Nephron (organoid): ENCODE data around the gene WDHD1.

Experiments used
- H3K27ac Mint-ChIP-seq, 3 experiments: 2 replicates each; pipeline ENCODE4 v1.8.0; 2020; ENCODE audit warnings: mixed read lengths in 3 of 3, mild to moderate bottlenecking in 2 of 3, moderate library complexity in 1 of 3
- H3K27me3 Mint-ChIP-seq: 2 replicates; pipeline ENCODE4 v1.8.0; 2021; ENCODE audit warnings: low read depth, mild to moderate bottlenecking, moderate library complexity, mixed read lengths
- H3K36me3 Mint-ChIP-seq: 2 replicates; pipeline ENCODE4 v1.8.0; 2020; ENCODE audit warnings: low read depth, mixed read lengths
- H3K4me1 Mint-ChIP-seq: 2 replicates; pipeline ENCODE4 v1.8.0; 2020; ENCODE audit warnings: mixed read lengths
- H3K4me3 Mint-ChIP-seq, 3 experiments: 2 replicates each; pipeline ENCODE4 v1.8.0; 2020; ENCODE audit warnings: mild to moderate bottlenecking in 3 of 3, mixed read lengths in 3 of 3, moderate library complexity in 2 of 3
- H3K9me3 Mint-ChIP-seq: 2 replicates; pipeline ENCODE4 v1.8.0; 2020; ENCODE audit warnings: mixed read lengths
- TF ChIP-seq, protein P1 (sequence below), 3 experiments: fragments of 200-600 bp; sonication (generic); IDR thresholded peaks; one replicate each; pipeline ENCODE4 v1.5.0; 2021; ENCODE audit warnings: antibody characterized with exemption in 3 of 3; ENCODE audit not compliant: unreplicated experiment in 3 of 3

Gene WDHD1

DNA sequence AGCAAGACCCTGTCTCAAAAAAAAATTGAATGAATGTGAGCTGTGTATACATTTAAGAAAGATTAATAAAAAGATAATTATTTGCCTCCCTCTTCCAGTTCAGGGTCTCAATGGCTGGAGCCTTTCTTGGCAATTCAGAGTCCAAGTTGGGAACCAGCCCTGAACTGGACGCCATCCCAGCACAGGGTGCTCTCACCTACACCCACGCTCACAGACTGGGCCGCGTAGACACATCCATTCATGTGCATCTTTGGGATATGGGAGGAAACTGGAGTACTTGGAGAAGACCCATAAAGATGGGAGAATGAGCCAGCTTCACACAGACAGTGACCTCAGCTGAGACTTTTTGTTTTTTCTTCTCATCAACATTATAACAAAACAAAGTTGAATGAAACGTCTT, 31.0 kb upstream of the WDHD1 start:
- Mint-ChIP-seq H3K4me1 (peaks cover 29% of the 10 kb centered on the region), H3K9me3 (no peaks in the 10 kb centered on the region), H3K36me3 (peaks cover 83% of the 10 kb centered on the region), H3K4me3 (no peak overlapping the region), H3K27me3 (no peaks in the 10 kb centered on the region), H3K27ac (no peak overlapping the region)
- TF ChIP-seq, protein P1, sequence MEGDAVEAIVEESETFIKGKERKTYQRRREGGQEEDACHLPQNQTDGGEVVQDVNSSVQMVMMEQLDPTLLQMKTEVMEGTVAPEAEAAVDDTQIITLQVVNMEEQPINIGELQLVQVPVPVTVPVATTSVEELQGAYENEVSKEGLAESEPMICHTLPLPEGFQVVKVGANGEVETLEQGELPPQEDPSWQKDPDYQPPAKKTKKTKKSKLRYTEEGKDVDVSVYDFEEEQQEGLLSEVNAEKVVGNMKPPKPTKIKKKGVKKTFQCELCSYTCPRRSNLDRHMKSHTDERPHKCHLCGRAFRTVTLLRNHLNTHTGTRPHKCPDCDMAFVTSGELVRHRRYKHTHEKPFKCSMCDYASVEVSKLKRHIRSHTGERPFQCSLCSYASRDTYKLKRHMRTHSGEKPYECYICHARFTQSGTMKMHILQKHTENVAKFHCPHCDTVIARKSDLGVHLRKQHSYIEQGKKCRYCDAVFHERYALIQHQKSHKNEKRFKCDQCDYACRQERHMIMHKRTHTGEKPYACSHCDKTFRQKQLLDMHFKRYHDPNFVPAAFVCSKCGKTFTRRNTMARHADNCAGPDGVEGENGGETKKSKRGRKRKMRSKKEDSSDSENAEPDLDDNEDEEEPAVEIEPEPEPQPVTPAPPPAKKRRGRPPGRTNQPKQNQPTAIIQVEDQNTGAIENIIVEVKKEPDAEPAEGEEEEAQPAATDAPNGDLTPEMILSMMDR (IDR thresholded peaks at IDR 0.05; ENCODE audit: unreplicated experiment in 3 of 3) = no peak

DNA sequence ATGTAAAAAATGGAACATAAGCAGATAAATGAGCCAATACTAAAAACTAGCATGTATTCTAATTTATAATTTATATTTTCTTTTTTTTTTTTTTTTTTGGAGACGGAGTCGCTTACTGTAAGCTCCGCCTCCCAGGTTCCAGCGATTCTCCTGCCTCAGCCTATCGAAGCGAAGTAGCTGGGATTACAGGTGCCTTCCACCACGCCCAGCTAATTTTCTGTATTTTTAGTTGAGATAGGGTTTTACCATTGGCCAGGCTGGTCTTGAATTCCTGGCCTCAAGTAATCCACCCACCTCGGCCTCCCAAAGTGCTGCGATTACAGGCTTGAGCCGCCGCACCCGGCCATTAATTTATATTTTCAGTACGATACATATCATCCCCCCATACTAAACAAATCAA, 27.2 kb upstream of the WDHD1 start:
- Mint-ChIP-seq H3K36me3 (peaks cover 55% of the 10 kb centered on the region), H3K27me3 (no peaks in the 10 kb centered on the region), H3K4me3 (peak overlapping the region; percentile 55 to 86 (median 72)), H3K4me1 (peaks cover 29% of the 10 kb centered on the region), H3K27ac (peak overlapping the region; percentile 21 to 77 (median 38)), H3K9me3 (no peaks in the 10 kb centered on the region)
- TF ChIP-seq, protein P1 (IDR thresholded peaks at IDR 0.05; ENCODE audit: unreplicated experiment in 3 of 3) = no peak

DNA sequence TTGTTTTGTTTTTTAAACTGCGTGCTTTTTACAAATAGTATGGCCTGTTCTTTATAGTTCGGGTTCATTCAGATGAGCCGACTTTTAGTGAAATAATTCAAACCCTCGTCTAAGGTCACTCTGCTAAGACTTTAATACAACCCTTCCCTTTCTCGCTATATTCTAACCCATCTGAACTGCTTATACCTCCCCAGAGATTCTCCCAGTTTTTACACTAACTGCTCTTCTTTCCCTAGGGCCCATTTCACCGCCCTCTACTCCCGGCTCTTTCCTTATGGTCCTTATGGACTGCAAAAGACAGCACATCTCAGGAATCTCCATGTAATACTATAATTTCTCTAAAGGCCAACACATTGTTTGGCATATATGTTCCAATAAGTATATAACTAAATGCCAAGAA, 26.6 kb upstream of the WDHD1 start:
- Mint-ChIP-seq H3K4me3 (peak overlapping the region; percentile 86 to 93 (median 93)), H3K27me3 (no peaks in the 10 kb centered on the region), H3K36me3 (peaks cover 55% of the 10 kb centered on the region), H3K27ac (peak overlapping the region; percentile 99 to 100 (median 100)), H3K9me3 (no peaks in the 10 kb centered on the region), H3K4me1 (peaks cover 29% of the 10 kb centered on the region)
- TF ChIP-seq, protein P1 (IDR thresholded peaks at IDR 0.05; ENCODE audit: unreplicated experiment in 3 of 3) = no peak

DNA sequence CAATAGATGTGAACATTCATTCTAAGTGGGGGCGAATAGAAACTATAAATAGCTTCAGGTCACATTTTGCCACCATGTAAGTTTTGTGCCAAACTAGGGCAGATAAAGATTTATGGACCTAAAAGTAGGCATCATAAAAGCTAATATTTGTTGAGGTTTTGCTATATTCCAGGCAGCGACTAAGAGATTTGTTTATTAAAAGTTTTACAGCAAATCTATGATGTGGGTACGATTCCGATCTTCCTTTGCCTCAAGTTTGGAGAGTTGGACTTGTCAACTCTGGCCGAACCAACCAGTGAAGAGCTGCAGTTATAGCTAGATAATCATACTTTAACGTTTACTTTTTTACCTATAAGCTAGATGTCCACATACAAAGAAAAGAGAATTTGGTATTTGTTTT, 26.1 kb upstream of the WDHD1 start:
- Mint-ChIP-seq H3K27me3 (no peaks in the 10 kb centered on the region), H3K9me3 (no peaks in the 10 kb centered on the region), H3K4me1 (peaks cover 29% of the 10 kb centered on the region), H3K4me3 (peak overlapping the region; percentile 86 to 93 (median 93)), H3K36me3 (peaks cover 50% of the 10 kb centered on the region), H3K27ac (peak overlapping the region; percentile 99 to 100 (median 100))
- TF ChIP-seq, protein P1 (IDR thresholded peaks at IDR 0.05; ENCODE audit: unreplicated experiment in 3 of 3) = no peak

DNA sequence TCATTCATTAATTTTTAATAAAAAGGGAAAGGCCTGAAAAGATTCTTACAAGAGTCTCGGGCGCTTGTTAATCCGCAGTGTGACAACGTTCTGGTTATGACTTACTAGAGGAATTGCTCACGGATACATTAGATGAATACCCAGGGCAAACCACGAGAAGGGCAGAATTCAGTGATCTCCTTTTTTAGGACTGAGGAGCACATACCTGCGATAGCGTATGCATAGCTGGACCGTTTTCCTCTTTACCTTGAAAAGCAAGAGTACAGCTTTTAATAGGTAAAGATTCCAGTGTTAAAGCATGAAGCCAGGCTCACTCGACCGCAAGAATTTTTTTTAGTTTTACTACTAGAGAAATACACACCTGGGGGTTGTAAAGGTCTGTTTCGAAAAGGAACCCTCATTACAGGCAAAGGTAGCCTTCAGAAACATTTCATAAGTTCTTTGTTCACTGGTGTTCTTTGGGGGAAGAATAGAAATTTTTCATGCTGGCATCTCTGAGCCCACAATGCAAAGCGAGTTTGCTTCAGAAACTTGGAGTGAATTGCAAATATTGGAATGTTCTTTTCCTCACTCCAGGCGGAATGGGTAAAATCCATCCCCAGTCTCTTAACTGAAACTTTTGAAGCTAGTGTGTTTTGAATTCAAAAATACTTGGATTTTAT, 25.5 kb upstream of the WDHD1 start:
- Mint-ChIP-seq H3K27ac (peak overlapping the region; percentile 99 to 100 (median 100)), H3K27me3 (no peaks in the 10 kb centered on the region), H3K4me1 (peaks cover 29% of the 10 kb centered on the region), H3K4me3 (peak overlapping the region; percentile 86 to 93 (median 93)), H3K36me3 (peaks cover 46% of the 10 kb centered on the region), H3K9me3 (no peaks in the 10 kb centered on the region)
- TF ChIP-seq, protein P1 (IDR thresholded peaks at IDR 0.05; ENCODE audit: unreplicated experiment in 3 of 3) = no peak
